ENCODE measurements around the gene CARD11. TPM values are rescaled to one million over a fixed set of nuclear protein-coding genes. Genes with fewer than 3 reads are reported as not detected.

Gene CARD11
- total and polyA plus RNA-seq, 2 donors (not counting 1 experiment from before 2014, with no cell fraction given): 0.02 TPM; not detected in 1

DNA sequence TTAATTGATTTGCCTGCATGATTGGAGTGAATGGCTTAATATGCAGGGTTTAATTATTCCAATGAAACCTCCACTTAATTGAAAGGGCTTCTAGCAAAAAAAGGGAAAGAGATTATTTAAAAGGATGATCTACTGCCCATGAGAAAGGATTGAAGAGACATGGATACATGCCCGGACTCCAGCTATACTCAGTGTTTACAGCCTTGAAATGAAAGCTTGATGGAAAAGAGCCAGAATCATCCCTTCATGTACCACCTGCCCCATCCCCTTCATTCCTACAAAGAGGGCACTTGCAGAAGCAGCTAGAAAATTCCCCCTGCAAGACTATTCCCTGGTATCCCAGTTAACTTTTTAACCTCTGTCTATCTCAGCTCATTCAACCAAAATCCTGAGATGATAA is 78.4 kb downstream of the CARD11 start:
- Histone ChIP-seq H3K4me2 (ENCODE audit: extremely low read depth, insufficient read depth, low read length) (no peak overlapping the region), H3K27me3 (ENCODE audit: control insufficient read depth, insufficient read depth, low read length) (no peaks in the 10 kb centered on the region), H3K9ac (ENCODE audit: insufficient read depth, low read length) (no peak overlapping the region), H3K9me3 (ENCODE audit: control insufficient read depth, insufficient read depth, low read depth, low read length) (no peaks in the 10 kb centered on the region), H3K27ac (ENCODE audit: insufficient read depth, low read length) (no peak overlapping the region), H4K20me1 (ENCODE audit: control insufficient read depth, extremely low read depth, insufficient read depth, low read length) (no peaks in the 10 kb centered on the region), H3K79me2 (ENCODE audit: control insufficient read depth, insufficient read depth, low read length) (no peaks in the 10 kb centered on the region), H3K4me1 (ENCODE audit: control insufficient read depth, extremely low read depth, insufficient read depth, low read length) (no peaks in the 10 kb centered on the region), H3K36me3 (ENCODE audit: control insufficient read depth, insufficient read depth, low read length) (no peaks in the 10 kb centered on the region), H3K4me3 (replicated peaks in 1 of 4; ENCODE audit: control extremely low read depth in 1 of 4, insufficient read depth in 1 of 4, low read depth in 3 of 4, low read length in 4 of 4) (no peak overlapping the region), H2AFZ (ENCODE audit: low read length) (no peak overlapping the region)
- TF ChIP-seq EZH2 (IDR thresholded peaks at IDR 0.05; ENCODE audit: low read length, missing control alignments) (no peak), CTCF (conservative IDR thresholded peaks at IDR 0.05 in 1 of 2, IDR thresholded peaks at IDR 0.05 in 1 of 2; ENCODE audit: low read depth in 1 of 2, low read length in 2 of 2) (no peak)
- DNase-seq (ENCODE audit: low read depth in 2 of 2): no peak

GRCh38 chr7:2964208-2964607 is 79.5 kb downstream of the CARD11 start:
- Histone ChIP-seq H3K27me3 (ENCODE audit: control insufficient read depth, insufficient read depth, low read length) (no peaks in the 10 kb centered on the region), H3K36me3 (ENCODE audit: control insufficient read depth, insufficient read depth, low read length) (no peaks in the 10 kb centered on the region), H3K9ac (ENCODE audit: insufficient read depth, low read length) (no peak overlapping the region), H3K79me2 (ENCODE audit: control insufficient read depth, insufficient read depth, low read length) (no peaks in the 10 kb centered on the region), H3K27ac (ENCODE audit: insufficient read depth, low read length) (no peak overlapping the region), H3K9me3 (ENCODE audit: control insufficient read depth, insufficient read depth, low read depth, low read length) (no peaks in the 10 kb centered on the region), H3K4me2 (ENCODE audit: extremely low read depth, insufficient read depth, low read length) (no peak overlapping the region), H2AFZ (ENCODE audit: low read length) (no peak overlapping the region), H4K20me1 (ENCODE audit: control insufficient read depth, extremely low read depth, insufficient read depth, low read length) (no peaks in the 10 kb centered on the region), H3K4me3 (replicated peaks in 1 of 4; ENCODE audit: control extremely low read depth in 1 of 4, insufficient read depth in 1 of 4, low read depth in 3 of 4, low read length in 4 of 4) (no peak overlapping the region), H3K4me1 (ENCODE audit: control insufficient read depth, extremely low read depth, insufficient read depth, low read length) (no peaks in the 10 kb centered on the region)
- TF ChIP-seq CTCF (conservative IDR thresholded peaks at IDR 0.05 in 1 of 2, IDR thresholded peaks at IDR 0.05 in 1 of 2; ENCODE audit: low read depth in 1 of 2, low read length in 2 of 2): no peak
- no peak for DNase-seq (ENCODE audit: low read depth in 2 of 2)

DNA sequence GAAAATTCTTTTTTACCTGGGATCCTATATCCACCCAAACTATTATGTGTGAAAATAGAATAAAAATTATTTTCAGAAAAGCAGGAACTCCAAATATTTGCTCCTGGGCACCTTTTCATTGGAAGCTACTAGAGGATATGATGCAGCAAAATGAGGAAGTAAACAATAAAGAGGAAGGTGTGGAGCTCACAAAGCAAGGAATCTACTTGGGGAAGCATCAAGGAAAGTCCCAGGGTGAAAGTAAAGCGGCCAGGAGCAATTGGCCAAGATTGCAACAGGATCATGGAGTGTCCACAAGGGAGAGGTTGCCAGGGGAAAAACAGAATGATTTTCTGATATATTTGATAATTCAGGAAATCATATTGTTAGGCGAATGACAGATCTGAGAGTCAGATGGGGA is 80.8 kb downstream of the CARD11 start:
- no peak overlapping the region for H3K27ac ChIP-seq (ENCODE audit: insufficient read depth, low read length)
- no peaks in the 10 kb centered on the region for H3K79me2 ChIP-seq (ENCODE audit: control insufficient read depth, insufficient read depth, low read length)
- H4K20me1 ChIP-seq (ENCODE audit: control insufficient read depth, extremely low read depth, insufficient read depth, low read length): no peaks in the 10 kb centered on the region
- no peak for TF ChIP-seq CTCF (conservative IDR thresholded peaks at IDR 0.05 in 1 of 2, IDR thresholded peaks at IDR 0.05 in 1 of 2; ENCODE audit: low read depth in 1 of 2, low read length in 2 of 2)
- TF ChIP-seq EZH2 (IDR thresholded peaks at IDR 0.05; ENCODE audit: low read length, missing control alignments): no peak
- H3K4me3 ChIP-seq (replicated peaks in 1 of 4; ENCODE audit: control extremely low read depth in 1 of 4, insufficient read depth in 1 of 4, low read depth in 3 of 4, low read length in 4 of 4): no peak overlapping the region
- H3K4me2 ChIP-seq (ENCODE audit: extremely low read depth, insufficient read depth, low read length): no peak overlapping the region
- no peaks in the 10 kb centered on the region for H3K27me3 ChIP-seq (ENCODE audit: control insufficient read depth, insufficient read depth, low read length)
- H3K9ac ChIP-seq (ENCODE audit: insufficient read depth, low read length): no peak overlapping the region
- H3K9me3 ChIP-seq (ENCODE audit: control insufficient read depth, insufficient read depth, low read depth, low read length): no peaks in the 10 kb centered on the region
- no peak for DNase-seq (ENCODE audit: low read depth in 2 of 2)
- H3K36me3 ChIP-seq (ENCODE audit: control insufficient read depth, insufficient read depth, low read length): no peaks in the 10 kb centered on the region
- no peak overlapping the region for H2AFZ ChIP-seq (ENCODE audit: low read length)
- no peaks in the 10 kb centered on the region for H3K4me1 ChIP-seq (ENCODE audit: control insufficient read depth, extremely low read depth, insufficient read depth, low read length)

Measured in fibroblast of lung (primary cell).